H1 (cell line): Measurements from ENCODE around the gene STK11. TPM values are rescaled to one million over a fixed set of nuclear protein-coding genes. Genes with fewer than 3 reads are reported as not detected.

Source experiments
- ATF3 ChIP-seq: IDR thresholded peaks from 2 replicates; pipeline ENCODE4 v1.6.1; 2011; ENCODE audit warnings: low read depth, mild to moderate bottlenecking, low read length; ENCODE audit not compliant: insufficient read depth
- CBX5 ChIP-seq: fragments of 300-800, 300-1000 bp; sonication (generic); IDR thresholded peaks from 2 replicates; pipeline ENCODE4 v1.7.1; 2016; ENCODE audit warnings: antibody characterized with exemption, low read length, low read depth
- CTBP2 ChIP-seq: IDR thresholded peaks from 2 replicates; pipeline ENCODE4 v1.7.0; 2011; ENCODE audit warnings: borderline replicate concordance, mild to moderate bottlenecking, moderate library complexity, mixed read lengths, low read length; ENCODE audit not compliant: insufficient read depth, insufficient read length
- EGR1 ChIP-seq: IDR thresholded peaks from 2 replicates; pipeline ENCODE4 v1.6.1; 2011; ENCODE audit warnings: low read depth, low read length, borderline replicate concordance
- HDAC6 ChIP-seq: IDR thresholded peaks from one replicate; pipeline ENCODE4 v1.7.1; 2012; ENCODE audit warnings: low read depth, mild to moderate bottlenecking, inconsistent platforms, low read length, moderate library complexity
- KDM1A ChIP-seq: fragments of 200-600, 300-600 bp; sonication (generic); IDR thresholded peaks from 2 replicates; pipeline ENCODE4 v1.7.1; 2016; ENCODE audit warnings: mild to moderate bottlenecking, low read length, borderline replicate concordance
- KDM5A ChIP-seq: fragments of 200-600 bp; IDR thresholded peaks from 2 replicates; pipeline ENCODE4 v1.7.1; 2012; ENCODE audit warnings: mild to moderate bottlenecking, low read length, inconsistent platforms, mixed read lengths
- POLR2A ChIP-seq, 2 experiments: IDR thresholded peaks; 1 replicate in 1 of 2; 2 replicates in 1 of 2; pipeline ENCODE4 v1.6.1; 2011; ENCODE audit warnings: low read depth in 2 of 2, low read length in 2 of 2, mild to moderate bottlenecking in 2 of 2; ENCODE audit errors: control extremely low read depth in 1 of 2
- POLR2AphosphoS5 ChIP-seq: IDR thresholded peaks from 2 replicates; pipeline ENCODE4 v1.6.1; 2011; ENCODE audit warnings: low read depth, low read length
- POU5F1 ChIP-seq: IDR thresholded peaks from 2 replicates; pipeline ENCODE4 v1.6.1; 2011; ENCODE audit warnings: low read depth, mild to moderate bottlenecking, low read length, moderate library complexity
- RXRA ChIP-seq: IDR thresholded peaks from 2 replicates; pipeline ENCODE4 v1.6.1; 2011; ENCODE audit warnings: low read depth, mild to moderate bottlenecking, low read length, moderate library complexity; ENCODE audit not compliant: insufficient read depth
- SIN3A ChIP-seq, 2 experiments: IDR thresholded peaks in 1 of 2; conservative IDR thresholded peaks in 1 of 2; 2 replicates each; pipeline ENCODE4 v1.6.1; 2011 to 2012; ENCODE audit warnings: low read length in 2 of 2, improper control_type of control experiment in 1 of 2, low read depth in 1 of 2, mild to moderate bottlenecking in 1 of 2
- USF2 ChIP-seq: IDR thresholded peaks from 2 replicates; pipeline ENCODE4 v1.6.1; 2011; ENCODE audit warnings: low read length, improper control_type of control experiment
- polyA plus RNA-seq, 7 experiments: library from polyadenylated mRNA; depleted of rRNA in 3 of 7; stranded (reverse) in 5 of 7; unstranded in 2 of 7; fragments of >200 nt in 5 of 7; fragments of 200-250 nt in 2 of 7; gene quantifications; 1 replicate in 5 of 7; 2 replicates in 1 of 7; 4 replicates in 1 of 7; pipeline versions ENCODE4 v1.2.1 to v1.2.3, GENCODE V29; 2011 to 2013; ENCODE audit warnings: missing spikeins in 2 of 7, mixed read lengths in 2 of 7
- total RNA-seq: library from RNA; stranded (reverse); fragmentation: NEBNext Ultra II Directional; extraction: Animal tissue kit (Norgen Biotek cat#: 25700); gene quantifications from 2 replicates; pipeline ENCODE4 v1.2.1, GENCODE V29; 2021
- TF ChIP-seq, protein P1 (sequence below): IDR thresholded peaks from 2 replicates; pipeline ENCODE4 v1.6.1; 2012; ENCODE audit warnings: inconsistent platforms

Gene STK11
- total and polyA plus RNA-seq, 2 of the 8 experiments (the other 6 are each of a cell fraction or from before 2014, with no cell fraction given), result 45.3 to 70.7 TPM

DNA sequence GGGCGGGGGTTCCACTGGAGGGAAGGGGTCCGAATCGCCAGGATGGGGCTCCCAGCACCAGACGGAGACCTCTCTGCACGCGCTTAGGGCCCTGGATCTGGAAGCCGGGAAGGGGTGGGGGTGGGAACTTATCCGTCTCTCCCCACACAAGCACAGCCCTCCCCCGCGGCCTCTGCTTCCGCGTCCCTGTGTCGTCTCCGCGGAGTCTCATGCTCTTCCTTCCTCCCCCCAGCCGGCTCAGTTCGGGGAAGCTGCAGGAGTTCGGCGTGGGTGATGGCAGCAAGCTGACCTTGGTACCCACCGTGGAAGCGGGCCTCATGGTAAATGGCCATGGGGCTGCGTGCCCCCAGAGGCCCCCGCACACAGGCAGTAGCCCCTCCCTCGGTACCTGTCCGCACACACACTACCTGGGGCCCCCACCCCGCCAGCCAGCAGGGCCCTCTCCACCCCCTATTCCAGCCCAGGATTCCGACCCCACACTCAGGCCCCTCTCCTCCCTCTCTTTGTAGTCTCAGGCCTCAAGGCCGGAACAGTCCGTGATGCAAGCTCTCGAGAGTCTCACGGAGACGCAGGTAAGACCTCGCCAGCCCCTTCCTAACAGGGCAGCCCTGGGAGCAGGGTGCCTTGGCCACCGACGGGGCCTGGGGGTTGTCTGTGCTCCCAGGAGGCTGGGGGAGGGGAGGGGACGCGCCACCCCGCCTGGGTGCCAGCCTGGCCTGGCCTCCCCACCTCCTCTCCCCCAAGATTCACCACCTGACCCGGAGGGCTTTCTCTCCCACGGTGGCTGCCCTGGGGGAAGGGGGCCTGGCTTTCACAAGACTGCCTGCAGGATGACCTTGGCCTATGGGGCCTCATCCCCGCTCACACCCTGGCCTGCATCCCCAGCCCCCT, 46.0 kb downstream of the STK11 start (continued):
- TF ChIP-seq SIN3A (conservative IDR thresholded peaks at IDR 0.05 in 1 of 2, IDR thresholded peaks at IDR 0.05 in 1 of 2; ENCODE audit: low read depth in 1 of 2, low read length in 2 of 2) (no peak; a peak in 1 of 4 replicates), CTBP2 (no peak), KDM1A (no peak), KDM5A (no peak), POLR2A (IDR thresholded peaks at IDR 0.05; ENCODE audit: control extremely low read depth in 1 of 2, low read depth in 2 of 2, low read length in 2 of 2) (peak; percentile 46 to 55), POLR2AphosphoS5 (peak; percentile 33; the same call in 1 of the 2 replicates), EGR1 (no peak), HDAC6 (no peak), CBX5 (no peak), USF2 (no peak), POU5F1 (no peak), ATF3 (no peak), RXRA (no peak)
- TF ChIP-seq, protein P1, sequence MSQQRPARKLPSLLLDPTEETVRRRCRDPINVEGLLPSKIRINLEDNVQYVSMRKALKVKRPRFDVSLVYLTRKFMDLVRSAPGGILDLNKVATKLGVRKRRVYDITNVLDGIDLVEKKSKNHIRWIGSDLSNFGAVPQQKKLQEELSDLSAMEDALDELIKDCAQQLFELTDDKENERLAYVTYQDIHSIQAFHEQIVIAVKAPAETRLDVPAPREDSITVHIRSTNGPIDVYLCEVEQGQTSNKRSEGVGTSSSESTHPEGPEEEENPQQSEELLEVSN, result no peak
- TF ChIP-seq, all 59 proteins: peak for 3
